GM23338 (cell line): ENCODE data around the gene EMSY. TPM values are rescaled to one million over a fixed set of nuclear protein-coding genes. Genes with fewer than 3 reads are reported as not detected.

Source experiments
- ATAC-seq: fragments of 200-7000 bp; cut with Tn5 transposase; 3 replicates; pipeline ENCODE4 v1.9.1; 2020
- DNase-seq: peaks from one replicate; pipeline ENCODE4 v3.0.0-alpha.2; 2015; ENCODE audit warnings: low spot score
- H2AFZ ChIP-seq: fragments of 200-600 bp; sonication (generic); 2 replicates; pipeline ENCODE4 v1.8.0; 2016; ENCODE audit warnings: antibody characterized with exemption, mild to moderate bottlenecking, moderate library complexity
- H3F3A ChIP-seq: fragments of 200-600 bp; sonication (generic); replicated peaks from 2 replicates; pipeline ENCODE4 v1.8.0; 2017; ENCODE audit warnings: antibody characterized with exemption, mixed run types, low read depth
- H3K27ac ChIP-seq: fragments of 200-600 bp; sonication (generic); 2 replicates; pipeline ENCODE4 v1.6.1; 2016; ENCODE audit warnings: low read depth
- H3K27me3 ChIP-seq: fragments of 200-600 bp; sonication (generic); 2 replicates; pipeline ENCODE4 v1.8.0; 2016; ENCODE audit warnings: mild to moderate bottlenecking, mixed run types, moderate library complexity; ENCODE audit not compliant: insufficient read depth
- H3K36me3 ChIP-seq: fragments of 200-600 bp; sonication (generic); 2 replicates; pipeline ENCODE4 v1.8.0; 2016; ENCODE audit warnings: mild to moderate bottlenecking; ENCODE audit not compliant: insufficient read depth
- H3K4me1 ChIP-seq: fragments of 200-600 bp; sonication (generic); 2 replicates; pipeline ENCODE4 v1.8.0; 2016; ENCODE audit warnings: mild to moderate bottlenecking, moderate library complexity; ENCODE audit not compliant: insufficient read depth
- H3K4me2 ChIP-seq: fragments of 200-600 bp; sonication (generic); 2 replicates; pipeline ENCODE4 v1.7.1; 2017; ENCODE audit warnings: mixed run types
- H3K4me3 ChIP-seq: fragments of 200-600 bp; sonication (generic); 2 replicates; pipeline ENCODE4 v1.6.1; 2016; ENCODE audit warnings: mixed run types
- H3K79me2 ChIP-seq: fragments of 200-600 bp; sonication (generic); replicated peaks from 2 replicates; pipeline ENCODE4 v1.8.0; 2017; ENCODE audit warnings: mild to moderate bottlenecking; ENCODE audit not compliant: insufficient read depth
- H3K9me2 ChIP-seq: fragments of 200-600 bp; sonication (generic); 2 replicates; pipeline ENCODE4 v1.8.0; 2017; ENCODE audit not compliant: insufficient read depth
- H4K20me1 ChIP-seq: fragments of 200-600 bp; sonication (generic); replicated peaks from 2 replicates; pipeline ENCODE4 v1.8.0; 2017; ENCODE audit warnings: mild to moderate bottlenecking; ENCODE audit not compliant: insufficient read depth
- H3K27ac Mint-ChIP-seq: 2 replicates; pipeline ENCODE4 v1.8.0; 2020; ENCODE audit warnings: inconsistent platforms, mild to moderate bottlenecking, moderate library complexity, mixed read lengths
- H3K27me3 Mint-ChIP-seq: 3 replicates; pipeline ENCODE4 v1.8.0; 2022; ENCODE audit warnings: low read depth, mild to moderate bottlenecking, moderate library complexity, mixed read lengths, inconsistent platforms; ENCODE audit not compliant: insufficient read depth, poor library complexity
- H3K36me3 Mint-ChIP-seq: 3 replicates; pipeline ENCODE4 v1.8.0; 2021; ENCODE audit warnings: low read depth, mild to moderate bottlenecking, inconsistent platforms, moderate library complexity, mixed read lengths
- H3K4me1 Mint-ChIP-seq: 3 replicates; pipeline ENCODE4 v1.8.0; 2020; ENCODE audit warnings: mild to moderate bottlenecking, inconsistent platforms, mixed read lengths
- H3K4me3 Mint-ChIP-seq: 3 replicates; pipeline ENCODE4 v1.8.0; 2021; ENCODE audit warnings: moderate library complexity, mild to moderate bottlenecking, inconsistent platforms, mixed read lengths
- H3K9me3 Mint-ChIP-seq: 3 replicates; pipeline ENCODE4 v1.8.0; 2020; ENCODE audit warnings: moderate library complexity, mild to moderate bottlenecking, inconsistent platforms, mixed read lengths
- CREB1 ChIP-seq: fragments of 250-450 bp; sonication (Bioruptor Pico); IDR thresholded peaks from 2 replicates; pipeline ENCODE4 v1.5.0; 2020; ENCODE audit warnings: low read depth, mild to moderate bottlenecking, moderate library complexity
- EZH2 ChIP-seq: fragments of 200-600 bp; sonication (generic); IDR thresholded peaks from one replicate; pipeline ENCODE4 v1.8.0; 2017; ENCODE audit warnings: antibody characterized with exemption, mild to moderate bottlenecking, low read depth; ENCODE audit not compliant: unreplicated experiment
- EZH2phosphoT487 ChIP-seq: fragments of 200-600 bp; sonication (generic); IDR thresholded peaks from one replicate; pipeline ENCODE4 v1.8.1; 2018; ENCODE audit warnings: antibody characterized with exemption; ENCODE audit not compliant: unreplicated experiment
- NANOG ChIP-seq: IDR thresholded peaks from 2 replicates; pipeline ENCODE4 v1.6.1; 2016; ENCODE audit warnings: antibody characterized with exemption, borderline replicate concordance
- STAT1 ChIP-seq: IDR thresholded peaks from one replicate; pipeline ENCODE4 v1.6.1; 2016; ENCODE audit warnings: antibody characterized with exemption; ENCODE audit not compliant: unreplicated experiment
- ZNF114 ChIP-seq: fragments of 250-450 bp; sonication (Bioruptor Pico); IDR thresholded peaks from 2 replicates; pipeline ENCODE4 v1.5.0; 2020; ENCODE audit warnings: mild to moderate bottlenecking, moderate library complexity
- ZNF331 ChIP-seq: fragments of 250-450 bp; sonication (Bioruptor Pico); IDR thresholded peaks from 2 replicates; pipeline ENCODE4 v1.5.0; 2020; ENCODE audit warnings: low read depth, mild to moderate bottlenecking, moderate library complexity
- polyA plus RNA-seq: library from polyadenylated mRNA; unstranded; fragments of >200 nt; fragmentation: Nextera tagmentation; extraction: Ambion mirVana; gene quantifications from 2 replicates; pipeline ENCODE4 v1.2.1, GENCODE V29; 2016
- total RNA-seq: library from RNA; depleted of rRNA; stranded (reverse); fragments of >200 nt; shearing (Covaris generic); gene quantifications from 2 replicates; pipeline ENCODE4 v1.2.3, GENCODE V29; 2014
- TF ChIP-seq, protein P1 (sequence below): fragments of 250-450 bp; sonication (Bioruptor Pico); IDR thresholded peaks from 2 replicates; pipeline ENCODE4 v1.5.0; 2020; ENCODE audit warnings: mild to moderate bottlenecking, moderate library complexity

The EMSY gene
- total and polyA plus RNA-seq, 2 experiments from 2014 or later, result 25.0 to 46.9 TPM

DNA sequence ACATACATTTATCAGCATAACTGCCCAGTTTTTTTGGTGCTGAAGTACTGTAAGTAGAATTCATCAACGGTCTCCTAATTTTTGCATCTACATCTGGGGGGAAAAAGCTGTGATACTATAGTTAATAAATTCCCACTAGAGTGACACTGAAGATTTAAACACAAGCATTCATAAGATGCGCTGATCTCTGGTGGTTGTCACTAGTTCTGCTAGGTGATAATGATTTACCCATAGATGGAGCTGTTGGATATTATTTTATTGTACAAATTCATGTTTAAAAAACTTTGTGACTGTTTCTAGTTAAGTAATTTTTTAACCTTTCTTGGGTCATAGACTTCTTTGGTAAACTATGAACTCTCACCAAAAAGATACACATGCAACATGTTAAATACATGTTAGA is 106.6 kb downstream of the EMSY start (continued):
- TF ChIP-seq, protein P1, sequence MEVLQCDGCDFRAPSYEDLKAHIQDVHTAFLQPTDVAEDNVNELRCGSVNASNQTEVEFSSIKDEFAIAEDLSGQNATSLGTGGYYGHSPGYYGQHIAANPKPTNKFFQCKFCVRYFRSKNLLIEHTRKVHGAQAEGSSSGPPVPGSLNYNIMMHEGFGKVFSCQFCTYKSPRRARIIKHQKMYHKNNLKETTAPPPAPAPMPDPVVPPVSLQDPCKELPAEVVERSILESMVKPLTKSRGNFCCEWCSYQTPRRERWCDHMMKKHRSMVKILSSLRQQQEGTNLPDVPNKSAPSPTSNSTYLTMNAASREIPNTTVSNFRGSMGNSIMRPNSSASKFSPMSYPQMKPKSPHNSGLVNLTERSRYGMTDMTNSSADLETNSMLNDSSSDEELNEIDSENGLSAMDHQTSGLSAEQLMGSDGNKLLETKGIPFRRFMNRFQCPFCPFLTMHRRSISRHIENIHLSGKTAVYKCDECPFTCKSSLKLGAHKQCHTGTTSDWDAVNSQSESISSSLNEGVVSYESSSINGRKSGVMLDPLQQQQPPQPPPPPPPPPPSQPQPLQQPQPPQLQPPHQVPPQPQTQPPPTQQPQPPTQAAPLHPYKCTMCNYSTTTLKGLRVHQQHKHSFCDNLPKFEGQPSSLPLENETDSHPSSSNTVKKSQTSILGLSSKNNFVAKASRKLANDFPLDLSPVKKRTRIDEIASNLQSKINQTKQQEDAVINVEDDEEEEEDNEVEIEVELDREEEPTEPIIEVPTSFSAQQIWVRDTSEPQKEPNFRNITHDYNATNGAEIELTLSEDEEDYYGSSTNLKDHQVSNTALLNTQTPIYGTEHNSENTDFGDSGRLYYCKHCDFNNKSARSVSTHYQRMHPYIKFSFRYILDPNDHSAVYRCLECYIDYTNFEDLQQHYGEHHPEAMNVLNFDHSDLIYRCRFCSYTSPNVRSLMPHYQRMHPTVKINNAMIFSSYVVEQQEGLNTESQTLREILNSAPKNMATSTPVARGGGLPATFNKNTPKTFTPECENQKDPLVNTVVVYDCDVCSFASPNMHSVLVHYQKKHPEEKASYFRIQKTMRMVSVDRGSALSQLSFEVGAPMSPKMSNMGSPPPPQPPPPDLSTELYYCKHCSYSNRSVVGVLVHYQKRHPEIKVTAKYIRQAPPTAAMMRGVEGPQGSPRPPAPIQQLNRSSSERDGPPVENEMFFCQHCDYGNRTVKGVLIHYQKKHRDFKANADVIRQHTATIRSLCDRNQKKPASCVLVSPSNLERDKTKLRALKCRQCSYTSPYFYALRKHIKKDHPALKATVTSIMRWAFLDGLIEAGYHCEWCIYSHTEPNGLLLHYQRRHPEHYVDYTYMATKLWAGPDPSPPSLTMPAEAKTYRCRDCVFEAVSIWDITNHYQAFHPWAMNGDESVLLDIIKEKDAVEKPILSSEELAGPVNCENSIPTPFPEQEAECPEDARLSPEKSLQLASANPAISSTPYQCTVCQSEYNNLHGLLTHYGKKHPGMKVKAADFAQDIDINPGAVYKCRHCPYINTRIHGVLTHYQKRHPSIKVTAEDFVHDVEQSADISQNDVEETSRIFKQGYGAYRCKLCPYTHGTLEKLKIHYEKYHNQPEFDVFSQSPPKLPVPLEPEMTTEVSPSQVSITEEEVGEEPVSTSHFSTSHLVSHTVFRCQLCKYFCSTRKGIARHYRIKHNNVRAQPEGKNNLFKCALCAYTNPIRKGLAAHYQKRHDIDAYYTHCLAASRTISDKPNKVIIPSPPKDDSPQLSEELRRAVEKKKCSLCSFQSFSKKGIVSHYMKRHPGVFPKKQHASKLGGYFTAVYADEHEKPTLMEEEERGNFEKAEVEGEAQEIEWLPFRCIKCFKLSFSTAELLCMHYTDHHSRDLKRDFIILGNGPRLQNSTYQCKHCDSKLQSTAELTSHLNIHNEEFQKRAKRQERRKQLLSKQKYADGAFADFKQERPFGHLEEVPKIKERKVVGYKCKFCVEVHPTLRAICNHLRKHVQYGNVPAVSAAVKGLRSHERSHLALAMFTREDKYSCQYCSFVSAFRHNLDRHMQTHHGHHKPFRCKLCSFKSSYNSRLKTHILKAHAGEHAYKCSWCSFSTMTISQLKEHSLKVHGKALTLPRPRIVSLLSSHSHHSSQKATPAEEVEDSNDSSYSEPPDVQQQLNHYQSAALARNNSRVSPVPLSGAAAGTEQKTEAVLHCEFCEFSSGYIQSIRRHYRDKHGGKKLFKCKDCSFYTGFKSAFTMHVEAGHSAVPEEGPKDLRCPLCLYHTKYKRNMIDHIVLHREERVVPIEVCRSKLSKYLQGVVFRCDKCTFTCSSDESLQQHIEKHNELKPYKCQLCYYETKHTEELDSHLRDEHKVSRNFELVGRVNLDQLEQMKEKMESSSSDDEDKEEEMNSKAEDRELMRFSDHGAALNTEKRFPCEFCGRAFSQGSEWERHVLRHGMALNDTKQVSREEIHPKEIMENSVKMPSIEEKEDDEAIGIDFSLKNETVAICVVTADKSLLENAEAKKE (CRISPR knock-in tag), result no peak
- TF ChIP-seq ZNF331 (CRISPR knock-in tag) (no peak), STAT1 (no peak), CREB1 (CRISPR knock-in tag) (no peak), EZH2 (no peak), ZNF114 (CRISPR knock-in tag) (no peak), EZH2phosphoT487 (no peak)

DNA sequence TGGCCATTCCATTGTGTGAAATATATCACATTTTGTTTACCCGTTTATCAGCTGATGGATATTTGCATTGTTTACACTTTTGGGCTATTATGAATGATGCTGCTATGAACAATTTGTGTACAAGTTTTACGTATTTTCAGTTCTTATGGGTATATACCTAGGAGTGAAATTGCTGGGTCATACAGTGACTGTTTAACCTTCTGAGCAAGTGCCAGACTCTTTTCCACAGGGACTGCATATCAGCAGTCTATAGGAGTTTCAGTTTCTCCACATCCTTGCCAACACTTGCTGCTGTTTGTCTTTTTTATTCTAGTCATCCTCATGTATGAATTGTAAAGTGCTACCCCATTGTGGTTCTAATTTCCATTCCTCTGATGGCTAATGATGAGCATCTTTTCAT is 108.2 kb downstream of the EMSY start:
- TF ChIP-seq ZNF114 (CRISPR knock-in tag), result no peak
- peak; percentile 69; the same call in 1 of the 2 replicates for TF ChIP-seq NANOG
- no peaks in the 10 kb centered on the region for H3F3A ChIP-seq
- ATAC-seq, result no peak
- H3K9me3 Mint-ChIP-seq, result peaks cover 13% of the 10 kb centered on the region; the same call in 2 of the 3 replicates
- DNase-seq, result no peak
- H3K36me3 Mint-ChIP-seq, result peaks cover 47% of the 10 kb centered on the region
- H3K27me3 ChIP-seq, result no peaks in the 10 kb centered on the region
- no peak overlapping the region for H3K4me3 ChIP-seq
- H3K9me2 ChIP-seq, result no peaks in the 10 kb centered on the region
- H3K4me1 Mint-ChIP-seq, result peaks cover 11% of the 10 kb centered on the region
- peaks cover 9% of the 10 kb centered on the region for H3K4me1 ChIP-seq
- no peaks in the 10 kb centered on the region for H3K79me2 ChIP-seq
- no peak overlapping the region for H3K4me3 Mint-ChIP-seq
- H3K36me3 ChIP-seq, result peaks cover 10% of the 10 kb centered on the region; the same call in 1 of the 2 replicates
- H3K4me2 ChIP-seq, result no peak overlapping the region
- no peak overlapping the region for H3K27ac Mint-ChIP-seq
- H3K27ac ChIP-seq, result no peak overlapping the region
- no peak overlapping the region for H2AFZ ChIP-seq
- no peaks in the 10 kb centered on the region for H4K20me1 ChIP-seq
- no peaks in the 10 kb centered on the region for H3K27me3 Mint-ChIP-seq
